Stimulated activated memory B cell treated with anti-CD40 and anti-IgM and Interleukin-4, amounts not matched to agents 10 μg/mL and 1 μg/mL and 100 μg/mL, for 72 hours (primary cell): ENCODE results near the gene ANKRD45.
"Not testable (repeated sequence)": the region's sequence is repeated elsewhere in the genome, so short reads cannot be mapped to it uniquely, and the experiment has no call there.

Experiments used
- ATAC-seq: fragments of 150-1000 bp; cut with Tn5 transposase; 2 replicates; pipeline ENCODE4 v1.10.0; 2021
- H3K27ac Mint-ChIP-seq: one replicate; pipeline ENCODE4 v1.8.0; 2022; ENCODE audit warnings: mild to moderate bottlenecking, mixed read lengths
- H3K27me3 Mint-ChIP-seq: one replicate; pipeline ENCODE4 v1.8.0; 2022; ENCODE audit warnings: mixed read lengths
- H3K36me3 Mint-ChIP-seq: one replicate; pipeline ENCODE4 v1.8.0; 2022; ENCODE audit warnings: mixed read lengths
- H3K4me1 Mint-ChIP-seq: one replicate; pipeline ENCODE4 v1.8.0; 2022; ENCODE audit warnings: mixed read lengths
- H3K4me3 Mint-ChIP-seq: one replicate; pipeline ENCODE4 v1.8.0; 2022; ENCODE audit warnings: mild to moderate bottlenecking, moderate library complexity, mixed read lengths
- H3K9me3 Mint-ChIP-seq: one replicate; pipeline ENCODE4 v1.8.0; 2022; ENCODE audit warnings: mixed read lengths

ANKRD45 gene

GRCh38 chr1:173568483-173568882 lies 101.2 kb downstream of the ANKRD45 start:
- Mint-ChIP-seq H3K27me3 (peaks cover 46% of the 10 kb centered on the region), H3K27ac (no peak overlapping the region), H3K9me3 (peaks cover 18% of the 10 kb centered on the region), H3K36me3 (no peaks in the 10 kb centered on the region), H3K4me1 (no peaks in the 10 kb centered on the region), H3K4me3 (no peak overlapping the region)
- no peak for ATAC-seq

DNA sequence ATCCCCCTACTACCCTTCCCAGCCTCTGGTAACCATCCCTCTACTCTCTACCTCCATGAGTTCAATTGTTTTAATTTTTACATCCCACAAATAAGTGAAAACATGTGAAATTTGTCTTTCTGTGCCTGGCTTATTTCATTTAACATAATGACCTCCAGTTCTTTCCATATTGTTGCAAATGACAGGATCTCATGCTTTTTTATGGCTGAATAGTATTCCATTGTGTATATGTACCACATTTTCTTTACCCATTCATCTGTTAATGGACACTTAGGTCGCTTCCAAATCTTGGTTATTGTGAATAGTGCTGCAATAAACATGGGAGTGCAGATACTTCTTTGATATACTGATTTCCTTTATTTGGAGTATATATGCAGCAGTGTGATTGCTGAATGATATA lies 105.8 kb downstream of the ANKRD45 start:
- H3K4me1 Mint-ChIP-seq, H3K4me3 Mint-ChIP-seq, H3K36me3 Mint-ChIP-seq, ATAC-seq, H3K27ac Mint-ChIP-seq: not testable (repeated sequence)
- H3K9me3 Mint-ChIP-seq: peaks cover 18% of the 10 kb centered on the region
- peaks cover 19% of the 10 kb centered on the region for H3K27me3 Mint-ChIP-seq

- no peak for ATAC-seq
- Mint-ChIP-seq H3K9me3 (peaks cover 14% of the 10 kb centered on the region), H3K27ac (no peak overlapping the region), H3K36me3 (no peaks in the 10 kb centered on the region), H3K4me3 (no peak overlapping the region), H3K27me3 (peaks cover 14% of the 10 kb centered on the region), H3K4me1 (no peaks in the 10 kb centered on the region)
Observed at GRCh38 chr1:173562813-173563212, 106.8 kb downstream of the ANKRD45 start.

DNA sequence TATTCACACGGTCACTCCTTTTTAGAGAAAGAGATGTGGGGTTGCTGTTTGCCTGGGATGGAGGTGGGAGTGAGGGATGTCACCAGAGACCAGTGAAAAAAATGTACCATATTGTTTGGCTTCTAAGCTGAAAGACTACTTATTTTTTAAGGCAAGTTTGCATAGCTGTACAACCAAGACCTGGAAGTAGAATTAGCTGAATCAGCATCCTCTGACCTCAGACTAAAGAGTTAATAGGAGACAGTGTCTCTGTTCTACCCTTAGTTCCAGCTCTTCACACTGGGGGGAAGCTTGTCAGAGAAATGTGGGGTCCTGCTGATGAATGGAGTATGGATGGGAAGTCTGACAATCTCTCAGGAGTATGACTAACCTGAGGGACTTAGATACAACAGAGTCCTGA lies 108.4 kb downstream of the ANKRD45 start:
- no peak overlapping the region for H3K4me3 Mint-ChIP-seq
- ATAC-seq: no peak
- H3K36me3 Mint-ChIP-seq: no peaks in the 10 kb centered on the region
- H3K27me3 Mint-ChIP-seq: no peaks in the 10 kb centered on the region
- H3K4me1 Mint-ChIP-seq: no peaks in the 10 kb centered on the region
- no peak overlapping the region for H3K27ac Mint-ChIP-seq
- H3K9me3 Mint-ChIP-seq: peaks cover 4% of the 10 kb centered on the region

- ATAC-seq: no peak
- H3K4me1 Mint-ChIP-seq: no peaks in the 10 kb centered on the region
Observed at GRCh38 chr1:173560285-173560880, 109.3 kb downstream of the ANKRD45 start.

More at GRCh38 chr1:173560285-173560880, 109.3 kb downstream of the ANKRD45 start:
- Mint-ChIP-seq H3K4me3 (no peak overlapping the region), H3K9me3 (peaks cover 4% of the 10 kb centered on the region), H3K27me3 (no peaks in the 10 kb centered on the region), H3K27ac (no peak overlapping the region), H3K36me3 (no peaks in the 10 kb centered on the region)
